22Rv1 (cell line): ENCODE results near the gene ADIRF.

Experiments
- H3K27ac ChIP-seq: fragments of 450-650 bp; 2 replicates; pipeline ENCODE4 v1.5.1; 2017
- ZFX ChIP-seq: fragments of 450-650 bp; IDR thresholded peaks from 2 replicates; pipeline ENCODE4 v1.6.1; 2017; ENCODE audit warnings: antibody characterized with exemption, borderline replicate concordance
- TF ChIP-seq, protein P1 (sequence below): fragments of 450-650 bp; IDR thresholded peaks from 2 replicates; pipeline ENCODE4 v1.5.1; 2017; ENCODE audit warnings: mild to moderate bottlenecking

Gene ADIRF

GRCh38 chr10:86960003-86960862 is 8.0 kb upstream of the ADIRF start:
- H3K27ac ChIP-seq, result no peak overlapping the region
- TF ChIP-seq, protein P1, sequence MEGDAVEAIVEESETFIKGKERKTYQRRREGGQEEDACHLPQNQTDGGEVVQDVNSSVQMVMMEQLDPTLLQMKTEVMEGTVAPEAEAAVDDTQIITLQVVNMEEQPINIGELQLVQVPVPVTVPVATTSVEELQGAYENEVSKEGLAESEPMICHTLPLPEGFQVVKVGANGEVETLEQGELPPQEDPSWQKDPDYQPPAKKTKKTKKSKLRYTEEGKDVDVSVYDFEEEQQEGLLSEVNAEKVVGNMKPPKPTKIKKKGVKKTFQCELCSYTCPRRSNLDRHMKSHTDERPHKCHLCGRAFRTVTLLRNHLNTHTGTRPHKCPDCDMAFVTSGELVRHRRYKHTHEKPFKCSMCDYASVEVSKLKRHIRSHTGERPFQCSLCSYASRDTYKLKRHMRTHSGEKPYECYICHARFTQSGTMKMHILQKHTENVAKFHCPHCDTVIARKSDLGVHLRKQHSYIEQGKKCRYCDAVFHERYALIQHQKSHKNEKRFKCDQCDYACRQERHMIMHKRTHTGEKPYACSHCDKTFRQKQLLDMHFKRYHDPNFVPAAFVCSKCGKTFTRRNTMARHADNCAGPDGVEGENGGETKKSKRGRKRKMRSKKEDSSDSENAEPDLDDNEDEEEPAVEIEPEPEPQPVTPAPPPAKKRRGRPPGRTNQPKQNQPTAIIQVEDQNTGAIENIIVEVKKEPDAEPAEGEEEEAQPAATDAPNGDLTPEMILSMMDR, result peak; percentile 96
- TF ChIP-seq ZFX, result no peak

DNA sequence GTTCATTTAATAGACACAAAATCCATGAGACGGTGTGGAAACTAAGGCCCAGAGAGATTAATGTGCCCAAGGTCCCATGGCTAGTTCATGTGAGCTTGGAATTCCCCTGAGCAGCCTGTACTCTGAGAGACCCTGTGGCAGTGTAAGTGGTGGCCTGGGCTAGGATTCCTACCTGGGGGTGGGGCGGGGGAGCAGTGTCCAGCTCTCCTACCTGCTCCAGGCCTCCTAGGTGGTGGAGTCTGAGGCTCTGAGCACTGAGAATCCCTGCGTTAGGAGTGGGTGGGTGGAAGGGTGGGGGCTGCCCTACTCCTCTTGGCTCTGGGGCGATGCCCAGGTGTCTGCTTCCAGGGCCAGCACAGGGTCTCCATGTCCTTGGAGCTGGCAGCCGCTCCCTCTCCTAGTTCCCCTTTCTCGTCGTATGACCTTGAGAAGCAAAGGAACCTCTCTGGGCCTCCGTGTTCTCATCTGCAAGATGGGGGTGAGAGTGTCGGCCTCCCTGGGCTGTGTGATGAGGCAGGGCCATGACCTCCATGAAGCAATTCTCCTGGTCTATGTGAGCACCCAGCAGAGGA is 7.3 kb upstream of the ADIRF start:
- H3K27ac ChIP-seq, result no peak overlapping the region
- TF ChIP-seq, protein P1, result no peak
- TF ChIP-seq ZFX, result no peak

- H3K27ac ChIP-seq, result no peak overlapping the region
- TF ChIP-seq ZFX, result no peak
- TF ChIP-seq, protein P1, result no peak
Observed at GRCh38 chr10:86961481-86962091, 6.7 kb upstream of the ADIRF start.

GRCh38 chr10:86962136-86962980 is 5.9 kb upstream of the ADIRF start:
- TF ChIP-seq ZFX, result no peak
- TF ChIP-seq, protein P1, result no peak
- no peak overlapping the region for H3K27ac ChIP-seq

GRCh38 chr10:86962981-86963310 is 5.3 kb upstream of the ADIRF start:
- TF ChIP-seq ZFX, result no peak
- TF ChIP-seq, protein P1, result no peak
- H3K27ac ChIP-seq, result no peak overlapping the region

DNA sequence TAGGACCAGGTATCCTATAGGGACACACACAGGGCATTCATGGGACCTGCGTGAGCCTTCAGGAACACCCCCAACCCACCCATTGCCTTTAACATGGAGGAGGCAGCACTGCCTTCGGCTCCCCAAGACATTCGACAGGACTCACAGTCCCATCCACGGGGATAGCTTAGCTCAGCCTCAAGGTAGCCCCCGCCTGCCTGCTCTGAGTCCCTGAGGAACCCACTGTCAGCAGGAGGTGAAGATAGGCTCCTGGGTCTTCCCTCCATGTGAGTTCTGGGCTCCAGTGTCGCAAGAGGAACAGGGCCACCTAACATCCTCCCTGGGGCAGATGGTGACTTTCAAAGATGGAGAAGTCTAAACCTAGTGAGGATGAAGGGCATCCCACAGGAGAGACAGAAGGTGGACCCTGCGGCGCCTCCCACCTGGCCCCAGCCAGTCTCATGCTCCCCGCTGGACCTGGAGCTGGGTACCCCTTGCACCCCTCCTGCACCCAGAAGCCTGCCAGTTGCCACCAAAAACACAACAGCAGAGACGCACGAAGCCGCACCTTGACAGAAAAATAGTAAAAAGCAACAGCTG is 4.9 kb upstream of the ADIRF start:
- no peak overlapping the region for H3K27ac ChIP-seq
- no peak for TF ChIP-seq ZFX
- TF ChIP-seq, protein P1, result no peak
